ENCODE results near the gene ALG14. TPM values are rescaled to one million over a fixed set of nuclear protein-coding genes. Genes with fewer than 3 reads are reported as not detected.

Gene ALG14
- total and polyA plus RNA-seq, 12 donors, result 1.1 to 4.6 (median 3.3) TPM

DNA sequence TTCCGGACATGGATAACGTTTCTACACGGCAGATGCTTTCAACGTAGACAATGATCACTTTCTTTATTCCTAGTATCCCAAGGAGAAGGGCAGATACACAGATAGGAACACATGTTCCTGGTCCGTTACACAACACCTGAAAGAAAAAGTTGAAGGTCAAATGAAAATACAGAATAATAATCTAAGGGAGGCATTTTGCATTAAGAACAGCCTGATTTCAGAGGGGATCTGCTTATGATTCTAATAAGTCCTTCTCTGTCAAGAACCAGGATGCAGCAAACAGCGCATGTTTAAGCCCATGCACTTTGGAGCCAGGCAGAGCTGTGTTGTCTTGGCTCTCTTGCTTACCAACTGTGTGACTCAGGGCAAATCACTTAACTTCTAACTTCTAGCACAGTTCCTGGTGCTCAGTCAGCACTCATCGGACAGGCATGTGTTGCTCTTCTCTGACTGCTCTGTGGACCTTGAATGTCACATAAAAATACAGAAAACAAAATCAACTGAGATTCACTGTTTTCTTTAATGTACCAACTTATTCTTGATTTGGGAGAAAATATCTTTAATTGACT, 89.5 kb downstream of the ALG14 start:
- H3K4me3 ChIP-seq, result peak overlapping the region in 2 of 10 donors; percentile 10 to 11
- no peaks in the 10 kb centered on the region for H3K27me3 ChIP-seq
- 46 to 54% methylated on average over 7 of the region's 7 CpGs for WGBS, 2 donors
- no peaks in the 10 kb centered on the region for H3K36me3 ChIP-seq
- intact Hi-C loops (cut with DNase I), result loop anchor here in 2 of 10 donors (2.0 to 5.0 kb wide), 2 partner anchors 56 kb away; partner anchors contain the start of gene CNN3 (in 2 of the 2)
- TF ChIP-seq, protein P1, sequence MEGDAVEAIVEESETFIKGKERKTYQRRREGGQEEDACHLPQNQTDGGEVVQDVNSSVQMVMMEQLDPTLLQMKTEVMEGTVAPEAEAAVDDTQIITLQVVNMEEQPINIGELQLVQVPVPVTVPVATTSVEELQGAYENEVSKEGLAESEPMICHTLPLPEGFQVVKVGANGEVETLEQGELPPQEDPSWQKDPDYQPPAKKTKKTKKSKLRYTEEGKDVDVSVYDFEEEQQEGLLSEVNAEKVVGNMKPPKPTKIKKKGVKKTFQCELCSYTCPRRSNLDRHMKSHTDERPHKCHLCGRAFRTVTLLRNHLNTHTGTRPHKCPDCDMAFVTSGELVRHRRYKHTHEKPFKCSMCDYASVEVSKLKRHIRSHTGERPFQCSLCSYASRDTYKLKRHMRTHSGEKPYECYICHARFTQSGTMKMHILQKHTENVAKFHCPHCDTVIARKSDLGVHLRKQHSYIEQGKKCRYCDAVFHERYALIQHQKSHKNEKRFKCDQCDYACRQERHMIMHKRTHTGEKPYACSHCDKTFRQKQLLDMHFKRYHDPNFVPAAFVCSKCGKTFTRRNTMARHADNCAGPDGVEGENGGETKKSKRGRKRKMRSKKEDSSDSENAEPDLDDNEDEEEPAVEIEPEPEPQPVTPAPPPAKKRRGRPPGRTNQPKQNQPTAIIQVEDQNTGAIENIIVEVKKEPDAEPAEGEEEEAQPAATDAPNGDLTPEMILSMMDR (IDR thresholded peaks at IDR 0.05), result no peak
- DNase-seq (peak in 1 of 2 donors; percentile 19), ATAC-seq (peak in 7 of 8 donors; percentile 31 to 92 (median 64))
- no peaks in the 10 kb centered on the region for H3K9me3 ChIP-seq
- H3K4me1 ChIP-seq, result peaks cover 6 to 57% (median 30%) of the 10 kb centered on the region in 9 donors
- H3K27ac ChIP-seq, result peak overlapping the region in 8 of 10 donors; percentile 0 to 80 (median 42)

DNA sequence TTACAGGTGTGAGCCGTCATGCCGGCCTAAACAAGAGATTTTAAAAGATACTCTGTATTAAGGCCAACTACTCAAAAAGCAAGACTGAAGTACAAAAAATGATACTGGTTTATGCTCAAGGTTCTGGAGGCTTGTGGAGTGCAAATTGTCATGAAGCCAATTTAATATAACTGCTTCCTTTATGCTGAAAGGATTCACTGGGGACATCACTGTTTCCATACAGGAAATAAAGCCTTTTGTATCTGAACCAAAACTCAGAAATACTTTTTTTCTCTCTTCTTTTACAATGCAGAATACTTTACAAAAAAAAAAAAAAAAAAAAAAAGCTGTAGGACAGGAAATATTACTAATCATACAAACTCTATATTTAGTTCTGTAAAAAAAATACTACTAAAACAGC, 90.4 kb downstream of the ALG14 start:
- ATAC-seq, result peak in 3 of 8 donors; percentile 35 to 55 (median 38)
- no peaks in the 10 kb centered on the region for H3K36me3 ChIP-seq
- TF ChIP-seq, protein P1 (IDR thresholded peaks at IDR 0.05), result no peak
- H3K9me3 ChIP-seq, result no peaks in the 10 kb centered on the region
- H3K4me1 ChIP-seq, result peaks cover 6 to 57% (median 30%) of the 10 kb centered on the region in 9 donors
- peak overlapping the region in 7 of 10 donors; percentile 29 to 80 (median 59) for H3K27ac ChIP-seq
- 72 to 80% methylated on average over 2 of the region's 2 CpGs for WGBS, 2 donors
- no peak overlapping the region for H3K4me3 ChIP-seq
- no peak for DNase-seq
- H3K27me3 ChIP-seq, result no peaks in the 10 kb centered on the region
- intact Hi-C loops (cut with DNase I), result loop anchor here in 2 of 10 donors (2.0 to 5.0 kb wide), 2 partner anchors 55 to 56 kb away; partner anchors contain the start of gene CNN3 (in 2 of the 2)

DNA sequence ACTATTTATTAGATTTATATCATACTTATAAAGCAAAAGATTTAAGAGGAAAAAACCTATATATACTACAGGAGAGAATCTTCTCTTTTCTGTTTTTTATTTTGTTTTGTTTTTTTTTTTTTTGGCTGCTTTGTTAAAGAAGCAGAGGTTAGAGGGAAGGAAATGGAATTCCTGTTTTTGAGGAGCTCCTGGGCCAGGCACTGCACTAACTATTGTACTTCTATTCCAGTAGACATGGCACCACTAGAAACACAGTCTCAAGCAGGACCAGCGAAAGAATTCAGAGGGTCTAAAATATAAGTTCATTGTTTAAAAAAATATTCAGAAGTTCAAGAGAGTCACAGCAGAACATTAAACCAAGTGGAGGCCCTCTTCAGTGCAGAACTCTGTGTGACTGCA, 91.2 kb downstream of the ALG14 start:
- WGBS, 2 donors, result 78 to 89% methylated on average over 1 of the region's 1 CpG
- TF ChIP-seq, protein P1 (IDR thresholded peaks at IDR 0.05), result no peak
- Histone ChIP-seq H3K36me3 (no peaks in the 10 kb centered on the region), H3K27me3 (no peaks in the 10 kb centered on the region), H3K4me3 (no peak overlapping the region), H3K4me1 (peaks cover 6 to 57% (median 30%) of the 10 kb centered on the region in 9 donors), H3K27ac (peak overlapping the region in 6 of 10 donors; percentile 31 to 80 (median 60)), H3K9me3 (no peaks in the 10 kb centered on the region)
- no peak for DNase-seq
- intact Hi-C loops (cut with DNase I), result loop anchor here in 1 of 10 donors (5.0 kb wide), 1 partner anchor 54 kb away; the partner anchor contains the start of gene CNN3
- ATAC-seq, result peak in 2 of 8 donors; percentile 38 to 46

DNA sequence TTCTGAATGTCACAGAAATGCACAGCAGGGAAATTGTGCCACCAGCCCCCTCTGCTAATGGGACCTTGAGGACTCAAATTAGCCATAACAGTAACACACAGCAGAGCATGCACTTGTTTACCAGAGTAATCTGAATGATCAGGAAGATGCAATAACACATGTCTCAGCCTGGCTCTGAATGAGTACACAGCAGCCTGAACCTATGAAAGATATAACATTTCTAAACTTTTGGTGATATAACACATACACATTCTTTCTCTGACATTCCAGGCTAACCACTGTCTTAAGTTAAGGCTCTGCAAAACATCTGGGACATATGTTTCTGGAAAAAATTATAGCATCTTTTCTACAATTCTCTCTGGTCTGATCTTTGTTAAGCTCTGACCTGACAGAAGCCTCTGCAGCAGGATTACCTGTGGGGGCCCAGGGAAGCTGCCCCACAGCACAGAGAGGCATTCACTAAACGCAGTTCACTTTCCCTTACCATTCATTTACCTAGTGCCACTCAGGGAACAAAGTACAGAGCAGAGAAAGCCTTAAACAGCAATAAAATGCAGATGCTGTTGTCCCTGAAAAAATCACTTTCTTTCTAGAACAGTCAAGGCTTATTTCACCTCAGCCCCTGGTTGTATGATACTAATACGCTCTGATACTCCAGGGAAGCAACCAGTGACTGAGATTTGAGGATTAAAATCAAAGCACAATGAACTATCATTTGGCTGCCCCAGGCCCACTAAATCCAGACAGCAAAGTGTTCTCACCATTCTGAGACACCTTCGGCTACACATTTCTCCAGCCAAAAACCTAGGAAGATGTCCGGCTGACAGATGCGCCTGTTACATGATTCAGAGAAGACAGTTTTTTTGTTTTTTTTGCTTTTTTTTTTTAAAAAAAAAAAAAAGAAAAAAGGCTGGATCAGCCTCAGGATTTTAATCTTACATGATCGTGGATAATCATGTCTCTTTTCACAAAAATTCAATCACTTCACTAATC, 91.9 kb downstream of the ALG14 start:
- peak in 1 of 8 donors; percentile 3 for ATAC-seq
- intact Hi-C loops (cut with DNase I), result loop anchor here in 1 of 10 donors (5.0 kb wide), 1 partner anchor 54 kb away; the partner anchor contains the start of gene CNN3
- no peaks in the 10 kb centered on the region for H3K9me3 ChIP-seq
- H3K4me1 ChIP-seq, result peaks cover 6 to 57% (median 30%) of the 10 kb centered on the region in 9 donors
- no peaks in the 10 kb centered on the region for H3K27me3 ChIP-seq
- H3K27ac ChIP-seq, result peak overlapping the region; percentile 6 to 80 (median 56)
- TF ChIP-seq, protein P1 (IDR thresholded peaks at IDR 0.05), result no peak
- H3K4me3 ChIP-seq, result no peak overlapping the region
- no peak for DNase-seq
- H3K36me3 ChIP-seq, result no peaks in the 10 kb centered on the region
- 61 to 69% methylated on average over 6 of the region's 6 CpGs for WGBS, 2 donors

Data from heart right ventricle (tissue), 16 donors.